ENCODE data around the gene SPDYE3. TPM values are rescaled to one million over a fixed set of nuclear protein-coding genes. Genes with fewer than 3 reads are reported as not detected.
A peak's percentile ranks its signal among the peaks of the same experiment; 100 is the strongest.
"Not testable (repeated sequence)": the region's sequence is repeated elsewhere in the genome, so short reads cannot be mapped to it uniquely, and the experiment has no call there.

SPDYE3 gene
- total and polyA plus RNA-seq, 4 donors = not detected

DNA sequence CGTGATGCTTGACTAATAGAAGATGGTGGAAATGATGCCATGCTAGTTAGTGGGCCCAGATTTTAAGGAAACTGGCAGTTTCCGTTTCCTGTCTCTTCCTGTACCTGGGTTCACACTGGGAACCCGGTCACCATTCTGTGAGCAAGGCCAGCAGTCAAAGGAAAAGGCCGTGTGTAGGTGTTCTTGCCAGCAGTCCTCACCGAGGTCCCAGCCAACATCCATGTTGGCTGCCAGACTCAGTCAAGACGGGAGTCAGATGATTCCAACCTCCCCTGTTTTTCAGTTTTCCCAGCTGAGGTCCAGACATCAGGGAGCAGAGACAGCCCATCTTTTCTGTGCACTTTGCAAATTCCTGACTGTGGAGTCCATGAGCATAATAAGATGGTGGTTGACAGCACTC, 35.3 kb downstream of the SPDYE3 start:
- Histone ChIP-seq H3K9me3 (ENCODE audit: control insufficient read depth, low read length) (no peaks in the 10 kb centered on the region), H3K36me3 (ENCODE audit: control insufficient read depth in 1 of 2, insufficient read depth in 2 of 2, low read length in 1 of 2) (peaks cover 4 to 7% of the 10 kb centered on the region in 2 donors), H3K27ac (ENCODE audit: low read depth in 1 of 2, low read length in 2 of 2) (no peak overlapping the region), H3K4me1 (ENCODE audit: control insufficient read depth in 1 of 2, insufficient read depth in 2 of 2, low read length in 2 of 2) (no peaks in the 10 kb centered on the region), H3K27me3 (ENCODE audit: control insufficient read depth in 1 of 2, insufficient read depth in 2 of 2, low read length in 1 of 2) (no peaks in the 10 kb centered on the region), H3K4me3 (ENCODE audit: low read length in 2 of 2) (no peak overlapping the region)
- DNase-seq (no peak), ATAC-seq (ENCODE audit: low FRiP score) (no peak)
- intact Hi-C loops (cut with DNase I) = no loop called here
- 36 to 37% methylated on average over 6 of the region's 6 CpGs for WGBS, 2 donors

- H3K4me3 ChIP-seq (ENCODE audit: low read length in 2 of 2); DNase-seq; H3K27ac ChIP-seq (ENCODE audit: low read depth in 1 of 2, low read length in 2 of 2); ATAC-seq (ENCODE audit: low FRiP score); H3K27me3 ChIP-seq (ENCODE audit: control insufficient read depth in 1 of 2, insufficient read depth in 2 of 2, low read length in 1 of 2); intact Hi-C loops (cut with DNase I); H3K9me3 ChIP-seq (ENCODE audit: control insufficient read depth, low read length); H3K4me1 ChIP-seq (ENCODE audit: control insufficient read depth in 1 of 2, insufficient read depth in 2 of 2, low read length in 2 of 2); H3K36me3 ChIP-seq (ENCODE audit: control insufficient read depth in 1 of 2, insufficient read depth in 2 of 2, low read length in 1 of 2): not testable (repeated sequence)
- whole genome bisulfite sequencing, 2 donors = 86 to 92% methylated on average over 3 of the region's 4 CpGs
Measured at GRCh38 chr7:100344124-100344559, 36.6 kb downstream of the SPDYE3 start.

- H3K27ac ChIP-seq (ENCODE audit: low read depth in 1 of 2, low read length in 2 of 2); DNase-seq; H3K4me3 ChIP-seq (ENCODE audit: low read length in 2 of 2); intact Hi-C loops (cut with DNase I); H3K9me3 ChIP-seq (ENCODE audit: control insufficient read depth, low read length); H3K4me1 ChIP-seq (ENCODE audit: control insufficient read depth in 1 of 2, insufficient read depth in 2 of 2, low read length in 2 of 2); H3K36me3 ChIP-seq (ENCODE audit: control insufficient read depth in 1 of 2, insufficient read depth in 2 of 2, low read length in 1 of 2); H3K27me3 ChIP-seq (ENCODE audit: control insufficient read depth in 1 of 2, insufficient read depth in 2 of 2, low read length in 1 of 2): not testable (repeated sequence)
- peak; percentile 85 for ATAC-seq (ENCODE audit: low FRiP score)
- WGBS, 2 donors = 69 to 76% methylated on average over 9 to 10 of the region's 13 CpGs
Measured at GRCh38 chr7:100344560-100345287, 37.2 kb downstream of the SPDYE3 start.

GRCh38 chr7:100345288-100345672, 37.8 kb downstream of the SPDYE3 start:
- DNase-seq = peak; percentile 83 to 91

GRCh38 chr7:100346921-100347320, 39.4 kb downstream of the SPDYE3 start:
- intact Hi-C loops (cut with DNase I) = no loop called here
- Histone ChIP-seq H3K4me1 (ENCODE audit: control insufficient read depth in 1 of 2, insufficient read depth in 2 of 2, low read length in 2 of 2) (no peaks in the 10 kb centered on the region), H3K36me3 (ENCODE audit: control insufficient read depth in 1 of 2, insufficient read depth in 2 of 2, low read length in 1 of 2) (peaks cover 8 to 9% of the 10 kb centered on the region in 2 donors), H3K4me3 (ENCODE audit: low read length in 2 of 2) (no peak overlapping the region), H3K27ac (ENCODE audit: low read depth in 1 of 2, low read length in 2 of 2) (no peak overlapping the region), H3K27me3 (ENCODE audit: control insufficient read depth in 1 of 2, insufficient read depth in 2 of 2, low read length in 1 of 2) (no peaks in the 10 kb centered on the region), H3K9me3 (ENCODE audit: control insufficient read depth, low read length) (no peaks in the 10 kb centered on the region)
- DNase-seq (no peak), ATAC-seq (ENCODE audit: low FRiP score) (no peak)

More at GRCh38 chr7:100345288-100345672, 37.8 kb downstream of the SPDYE3 start:
- H3K27me3 ChIP-seq (ENCODE audit: control insufficient read depth in 1 of 2, insufficient read depth in 2 of 2, low read length in 1 of 2); H3K4me3 ChIP-seq (ENCODE audit: low read length in 2 of 2); intact Hi-C loops (cut with DNase I); H3K9me3 ChIP-seq (ENCODE audit: control insufficient read depth, low read length); H3K4me1 ChIP-seq (ENCODE audit: control insufficient read depth in 1 of 2, insufficient read depth in 2 of 2, low read length in 2 of 2); H3K27ac ChIP-seq (ENCODE audit: low read depth in 1 of 2, low read length in 2 of 2); ATAC-seq (ENCODE audit: low FRiP score); H3K36me3 ChIP-seq (ENCODE audit: control insufficient read depth in 1 of 2, insufficient read depth in 2 of 2, low read length in 1 of 2): not testable (repeated sequence)
- WGBS, 2 donors = 0 to 2% methylated on average over 3 of the region's 5 CpGs

GRCh38 chr7:100348805-100349204, 41.3 kb downstream of the SPDYE3 start:
- no peak overlapping the region for H3K4me3 ChIP-seq (ENCODE audit: low read length in 2 of 2)
- no peaks in the 10 kb centered on the region for H3K4me1 ChIP-seq (ENCODE audit: control insufficient read depth in 1 of 2, insufficient read depth in 2 of 2, low read length in 2 of 2)
- no peak overlapping the region for H3K27ac ChIP-seq (ENCODE audit: low read depth in 1 of 2, low read length in 2 of 2)
- no peaks in the 10 kb centered on the region for H3K27me3 ChIP-seq (ENCODE audit: control insufficient read depth in 1 of 2, insufficient read depth in 2 of 2, low read length in 1 of 2)
- H3K9me3 ChIP-seq (ENCODE audit: control insufficient read depth, low read length) = no peaks in the 10 kb centered on the region
- ATAC-seq (ENCODE audit: low FRiP score) (no peak), DNase-seq (no peak)
- peaks cover 8% of the 10 kb centered on the region in 2 donors for H3K36me3 ChIP-seq (ENCODE audit: control insufficient read depth in 1 of 2, insufficient read depth in 2 of 2, low read length in 1 of 2)
- intact Hi-C loops (cut with DNase I) = no loop called here

GRCh38 chr7:100349757-100350156, 42.3 kb downstream of the SPDYE3 start:
- 94% methylated on average over 6 of the region's 6 CpGs for WGBS, 2 donors
- intact Hi-C loops (cut with DNase I) = no loop called here
- ATAC-seq (ENCODE audit: low FRiP score) (no peak), DNase-seq (peak in 1 of 2 donors; percentile 45)
- Histone ChIP-seq H3K36me3 (ENCODE audit: control insufficient read depth in 1 of 2, insufficient read depth in 2 of 2, low read length in 1 of 2) (peaks cover 8% of the 10 kb centered on the region in 2 donors), H3K4me1 (ENCODE audit: control insufficient read depth in 1 of 2, insufficient read depth in 2 of 2, low read length in 2 of 2) (no peaks in the 10 kb centered on the region), H3K4me3 (ENCODE audit: low read length in 2 of 2) (no peak overlapping the region), H3K27ac (ENCODE audit: low read depth in 1 of 2, low read length in 2 of 2) (no peak overlapping the region), H3K27me3 (ENCODE audit: control insufficient read depth in 1 of 2, insufficient read depth in 2 of 2, low read length in 1 of 2) (no peaks in the 10 kb centered on the region), H3K9me3 (ENCODE audit: control insufficient read depth, low read length) (no peaks in the 10 kb centered on the region)

GRCh38 chr7:100351657-100352058, 44.2 kb downstream of the SPDYE3 start:
- Histone ChIP-seq H3K27ac (ENCODE audit: low read depth in 1 of 2, low read length in 2 of 2) (no peak overlapping the region), H3K4me3 (ENCODE audit: low read length in 2 of 2) (no peak overlapping the region), H3K36me3 (ENCODE audit: control insufficient read depth in 1 of 2, insufficient read depth in 2 of 2, low read length in 1 of 2) (peaks cover 8% of the 10 kb centered on the region in 2 donors), H3K9me3 (ENCODE audit: control insufficient read depth, low read length) (no peaks in the 10 kb centered on the region), H3K27me3 (ENCODE audit: control insufficient read depth in 1 of 2, insufficient read depth in 2 of 2, low read length in 1 of 2) (no peaks in the 10 kb centered on the region), H3K4me1 (ENCODE audit: control insufficient read depth in 1 of 2, insufficient read depth in 2 of 2, low read length in 2 of 2) (no peaks in the 10 kb centered on the region)
- intact Hi-C loops (cut with DNase I) = no loop called here
- DNase-seq (peak in 1 of 2 donors; percentile 72), ATAC-seq (ENCODE audit: low FRiP score) (no peak)
- WGBS, 2 donors = 87 to 91% methylated on average over 6 of the region's 6 CpGs

- H3K4me3 ChIP-seq (ENCODE audit: low read length in 2 of 2); H3K4me1 ChIP-seq (ENCODE audit: control insufficient read depth in 1 of 2, insufficient read depth in 2 of 2, low read length in 2 of 2); ATAC-seq (ENCODE audit: low FRiP score); intact Hi-C loops (cut with DNase I); H3K27me3 ChIP-seq (ENCODE audit: control insufficient read depth in 1 of 2, insufficient read depth in 2 of 2, low read length in 1 of 2); H3K36me3 ChIP-seq (ENCODE audit: control insufficient read depth in 1 of 2, insufficient read depth in 2 of 2, low read length in 1 of 2); H3K27ac ChIP-seq (ENCODE audit: low read depth in 1 of 2, low read length in 2 of 2); H3K9me3 ChIP-seq (ENCODE audit: control insufficient read depth, low read length): not testable (repeated sequence)
- DNase-seq = peak in 1 of 2 donors; percentile 66
- 87 to 89% methylated on average over 17 to 18 of the region's 18 CpGs for WGBS, 2 donors
Measured at GRCh38 chr7:100352230-100352781, 44.8 kb downstream of the SPDYE3 start.

Measured in aorta (tissue), 5 donors.